ENCODE results near the gene CD69. TPM values are rescaled to one million over a fixed set of nuclear protein-coding genes. Genes with fewer than 3 reads are reported as not detected.
A peak's percentile ranks its signal among the peaks of the same experiment; 100 is the strongest.

CD69 gene
- total RNA-seq, 1 experiment from 2014 or later, result not detected

DNA sequence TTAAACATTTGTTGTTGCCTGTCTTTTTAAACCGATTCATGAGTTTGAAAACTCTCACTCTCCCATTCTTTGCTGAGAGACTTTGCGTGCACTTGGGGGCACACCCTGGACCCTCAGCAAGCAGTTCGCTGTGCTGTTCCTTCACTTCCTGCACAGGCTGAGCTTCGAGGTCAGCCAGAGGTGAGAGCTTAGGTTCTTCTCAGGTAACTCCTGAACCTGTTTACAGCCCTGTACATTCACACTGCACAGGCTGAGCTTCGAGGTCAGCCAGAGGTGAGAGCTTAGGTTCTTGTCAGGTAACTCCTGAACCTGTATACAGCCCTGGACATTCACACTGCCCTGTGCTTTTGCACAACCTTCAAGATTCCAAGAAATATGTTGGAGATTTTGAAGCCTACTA is 18.0 kb downstream of the CD69 start:
- H3K9me3 ChIP-seq (ENCODE audit: control insufficient read depth, low read depth, low read length), result no peaks in the 10 kb centered on the region
- no peak overlapping the region for H3K9ac ChIP-seq (ENCODE audit: extremely low read depth, insufficient read length, low read length)
- no peaks in the 10 kb centered on the region for H3K23me2 ChIP-seq (ENCODE audit: insufficient read length, low read depth, low read length, poor library complexity, severe bottlenecking)
- Mint-ChIP-seq H3K4me1 (peaks cover 5 to 6% of the 10 kb centered on the region in 2 experiments), H3K36me3 (ENCODE audit: insufficient read depth in 1 of 3, low read depth in 3 of 3) (no peaks in the 10 kb centered on the region; a peak in 1 of 7 replicates), H3K27me3 (ENCODE audit: low read depth) (no peaks in the 10 kb centered on the region), H3K27ac (peak overlapping the region in 1 of 3 experiments; percentile 65; a peak in 1 of 7 replicates), H3K4me3 (no peak overlapping the region), H3K9me3 (no peaks in the 10 kb centered on the region; a peak in 1 of 5 replicates)
- H3T11ph ChIP-seq (ENCODE audit: low read length), result no peak overlapping the region
- no peak overlapping the region for H4K91ac ChIP-seq (ENCODE audit: insufficient read length, low read depth, low read length)
- no peak overlapping the region for H4K8ac ChIP-seq (replicated peaks; ENCODE audit: insufficient read length, low read depth, low read length)
- H3K79me2 ChIP-seq (ENCODE audit: insufficient read depth, low read length), result no peaks in the 10 kb centered on the region
- H3K4ac ChIP-seq (ENCODE audit: low read depth, low read length), result no peak overlapping the region
- no peak overlapping the region for H2BK20ac ChIP-seq (ENCODE audit: low read depth, low read length, poor library complexity, severe bottlenecking)
- H3K79me1 ChIP-seq (ENCODE audit: insufficient read depth, low read depth, low read length, poor library complexity, severe bottlenecking), result no peaks in the 10 kb centered on the region
- H2BK120ac ChIP-seq (ENCODE audit: low read depth, low read length, poor library complexity, severe bottlenecking), result no peak overlapping the region
- no peak for DNase-seq
- no peak overlapping the region for H2BK12ac ChIP-seq (ENCODE audit: insufficient read length, low read depth, low read length)
- no peak overlapping the region for H3K23ac ChIP-seq (ENCODE audit: insufficient read length, low read depth, low read length)
- no peak overlapping the region for H2BK15ac ChIP-seq (ENCODE audit: low read depth, low read length)
- H2BK5ac ChIP-seq (ENCODE audit: insufficient read length, low read length), result no peak overlapping the region
- H3K4me2 ChIP-seq (ENCODE audit: insufficient read depth, insufficient read length, low read length), result no peak overlapping the region
- H2AK5ac ChIP-seq (ENCODE audit: insufficient read length, low read length), result no peak overlapping the region
- no peak overlapping the region for H3K56ac ChIP-seq (ENCODE audit: insufficient read length, low read depth, low read length)
- no peaks in the 10 kb centered on the region for H4K20me1 ChIP-seq (ENCODE audit: control insufficient read depth, insufficient read depth, insufficient read length)
- no peak overlapping the region for H3K14ac ChIP-seq (ENCODE audit: insufficient read depth, low read length)
- no peak overlapping the region for H3K18ac ChIP-seq (ENCODE audit: insufficient read length, low read depth, low read length)
- H3K27ac ChIP-seq (ENCODE audit: insufficient read length, low read depth, low read length), result no peak overlapping the region
- no CpG with 5 or more reads among the region's 5 CpGs for WGBS (ENCODE audit: extremely low coverage, insufficient read length, low lambda C conversion rate)
- no peak overlapping the region for H2AFZ ChIP-seq (ENCODE audit: low read length)
- TF ChIP-seq, protein P1, sequence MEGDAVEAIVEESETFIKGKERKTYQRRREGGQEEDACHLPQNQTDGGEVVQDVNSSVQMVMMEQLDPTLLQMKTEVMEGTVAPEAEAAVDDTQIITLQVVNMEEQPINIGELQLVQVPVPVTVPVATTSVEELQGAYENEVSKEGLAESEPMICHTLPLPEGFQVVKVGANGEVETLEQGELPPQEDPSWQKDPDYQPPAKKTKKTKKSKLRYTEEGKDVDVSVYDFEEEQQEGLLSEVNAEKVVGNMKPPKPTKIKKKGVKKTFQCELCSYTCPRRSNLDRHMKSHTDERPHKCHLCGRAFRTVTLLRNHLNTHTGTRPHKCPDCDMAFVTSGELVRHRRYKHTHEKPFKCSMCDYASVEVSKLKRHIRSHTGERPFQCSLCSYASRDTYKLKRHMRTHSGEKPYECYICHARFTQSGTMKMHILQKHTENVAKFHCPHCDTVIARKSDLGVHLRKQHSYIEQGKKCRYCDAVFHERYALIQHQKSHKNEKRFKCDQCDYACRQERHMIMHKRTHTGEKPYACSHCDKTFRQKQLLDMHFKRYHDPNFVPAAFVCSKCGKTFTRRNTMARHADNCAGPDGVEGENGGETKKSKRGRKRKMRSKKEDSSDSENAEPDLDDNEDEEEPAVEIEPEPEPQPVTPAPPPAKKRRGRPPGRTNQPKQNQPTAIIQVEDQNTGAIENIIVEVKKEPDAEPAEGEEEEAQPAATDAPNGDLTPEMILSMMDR (conservative IDR thresholded peaks at IDR 0.05), result no peak
- no peaks in the 10 kb centered on the region for H3K4me1 ChIP-seq (ENCODE audit: insufficient read depth, low read length)
- H3K27me3 ChIP-seq (ENCODE audit: insufficient read depth, low read length), result no peaks in the 10 kb centered on the region
- no peak overlapping the region for H4K5ac ChIP-seq (ENCODE audit: insufficient read length, low read depth, low read length)

All from H9 (cell line).